GM23338 (cell line): Measurements from ENCODE around the gene KLHL17. TPM values are rescaled to one million over a fixed set of nuclear protein-coding genes. Genes with fewer than 3 reads are reported as not detected.

Experiments used
- ATAC-seq: fragments of 200-7000 bp; cut with Tn5 transposase; 3 replicates; pipeline ENCODE4 v1.9.1; 2020
- DNase-seq: peaks from one replicate; pipeline ENCODE4 v3.0.0-alpha.2; 2015; ENCODE audit warnings: low spot score
- H2AFZ ChIP-seq: fragments of 200-600 bp; sonication (generic); 2 replicates; pipeline ENCODE4 v1.8.0; 2016; ENCODE audit warnings: antibody characterized with exemption, mild to moderate bottlenecking, moderate library complexity
- H3F3A ChIP-seq: fragments of 200-600 bp; sonication (generic); replicated peaks from 2 replicates; pipeline ENCODE4 v1.8.0; 2017; ENCODE audit warnings: antibody characterized with exemption, mixed run types, low read depth
- H3K27ac ChIP-seq: fragments of 200-600 bp; sonication (generic); 2 replicates; pipeline ENCODE4 v1.6.1; 2016; ENCODE audit warnings: low read depth
- H3K27me3 ChIP-seq: fragments of 200-600 bp; sonication (generic); 2 replicates; pipeline ENCODE4 v1.8.0; 2016; ENCODE audit warnings: mild to moderate bottlenecking, mixed run types, moderate library complexity; ENCODE audit not compliant: insufficient read depth
- H3K36me3 ChIP-seq: fragments of 200-600 bp; sonication (generic); 2 replicates; pipeline ENCODE4 v1.8.0; 2016; ENCODE audit warnings: mild to moderate bottlenecking; ENCODE audit not compliant: insufficient read depth
- H3K4me1 ChIP-seq: fragments of 200-600 bp; sonication (generic); 2 replicates; pipeline ENCODE4 v1.8.0; 2016; ENCODE audit warnings: mild to moderate bottlenecking, moderate library complexity; ENCODE audit not compliant: insufficient read depth
- H3K4me2 ChIP-seq: fragments of 200-600 bp; sonication (generic); 2 replicates; pipeline ENCODE4 v1.7.1; 2017; ENCODE audit warnings: mixed run types
- H3K4me3 ChIP-seq: fragments of 200-600 bp; sonication (generic); 2 replicates; pipeline ENCODE4 v1.6.1; 2016; ENCODE audit warnings: mixed run types
- H3K79me2 ChIP-seq: fragments of 200-600 bp; sonication (generic); replicated peaks from 2 replicates; pipeline ENCODE4 v1.8.0; 2017; ENCODE audit warnings: mild to moderate bottlenecking; ENCODE audit not compliant: insufficient read depth
- H3K9me2 ChIP-seq: fragments of 200-600 bp; sonication (generic); 2 replicates; pipeline ENCODE4 v1.8.0; 2017; ENCODE audit not compliant: insufficient read depth
- H4K20me1 ChIP-seq: fragments of 200-600 bp; sonication (generic); replicated peaks from 2 replicates; pipeline ENCODE4 v1.8.0; 2017; ENCODE audit warnings: mild to moderate bottlenecking; ENCODE audit not compliant: insufficient read depth
- H3K27ac Mint-ChIP-seq: 2 replicates; pipeline ENCODE4 v1.8.0; 2020; ENCODE audit warnings: inconsistent platforms, mild to moderate bottlenecking, moderate library complexity, mixed read lengths
- H3K27me3 Mint-ChIP-seq: 3 replicates; pipeline ENCODE4 v1.8.0; 2022; ENCODE audit warnings: low read depth, mild to moderate bottlenecking, moderate library complexity, mixed read lengths, inconsistent platforms; ENCODE audit not compliant: insufficient read depth, poor library complexity
- H3K36me3 Mint-ChIP-seq: 3 replicates; pipeline ENCODE4 v1.8.0; 2021; ENCODE audit warnings: low read depth, mild to moderate bottlenecking, inconsistent platforms, moderate library complexity, mixed read lengths
- H3K4me1 Mint-ChIP-seq: 3 replicates; pipeline ENCODE4 v1.8.0; 2020; ENCODE audit warnings: mild to moderate bottlenecking, inconsistent platforms, mixed read lengths
- H3K4me3 Mint-ChIP-seq: 3 replicates; pipeline ENCODE4 v1.8.0; 2021; ENCODE audit warnings: moderate library complexity, mild to moderate bottlenecking, inconsistent platforms, mixed read lengths
- H3K9me3 Mint-ChIP-seq: 3 replicates; pipeline ENCODE4 v1.8.0; 2020; ENCODE audit warnings: moderate library complexity, mild to moderate bottlenecking, inconsistent platforms, mixed read lengths
- CREB1 ChIP-seq: fragments of 250-450 bp; sonication (Bioruptor Pico); IDR thresholded peaks from 2 replicates; pipeline ENCODE4 v1.5.0; 2020; ENCODE audit warnings: low read depth, mild to moderate bottlenecking, moderate library complexity
- CTCF ChIP-seq, 2 experiments: fragments of 200-600 bp in 1 of 2; sonication (generic) in 1 of 2; conservative IDR thresholded peaks; 2 replicates each; pipeline versions ENCODE4 v1.5.1 to v1.6.1; 2016 to 2017; ENCODE audit warnings: antibody characterized with exemption in 2 of 2, low read depth in 2 of 2, mild to moderate bottlenecking in 2 of 2, moderate library complexity in 1 of 2
- ETS1 ChIP-seq: IDR thresholded peaks from 2 replicates; pipeline ENCODE4 v1.6.1; 2016; ENCODE audit warnings: antibody characterized with exemption
- EZH2 ChIP-seq: fragments of 200-600 bp; sonication (generic); IDR thresholded peaks from one replicate; pipeline ENCODE4 v1.8.0; 2017; ENCODE audit warnings: antibody characterized with exemption, mild to moderate bottlenecking, low read depth; ENCODE audit not compliant: unreplicated experiment
- EZH2phosphoT487 ChIP-seq: fragments of 200-600 bp; sonication (generic); IDR thresholded peaks from one replicate; pipeline ENCODE4 v1.8.1; 2018; ENCODE audit warnings: antibody characterized with exemption; ENCODE audit not compliant: unreplicated experiment
- JUNB ChIP-seq: IDR thresholded peaks from one replicate; pipeline ENCODE4 v1.6.1; 2016; ENCODE audit warnings: antibody characterized with exemption; ENCODE audit not compliant: unreplicated experiment
- NANOG ChIP-seq: IDR thresholded peaks from 2 replicates; pipeline ENCODE4 v1.6.1; 2016; ENCODE audit warnings: antibody characterized with exemption, borderline replicate concordance
- POLR2AphosphoS5 ChIP-seq: IDR thresholded peaks from 2 replicates; pipeline ENCODE4 v1.6.1; 2016; ENCODE audit warnings: antibody characterized with exemption, low read depth
- REST ChIP-seq: IDR thresholded peaks from one replicate; pipeline ENCODE4 v1.6.1; 2018; ENCODE audit warnings: antibody characterized with exemption; ENCODE audit not compliant: unreplicated experiment
- STAT1 ChIP-seq: IDR thresholded peaks from one replicate; pipeline ENCODE4 v1.6.1; 2016; ENCODE audit warnings: antibody characterized with exemption; ENCODE audit not compliant: unreplicated experiment
- ZNF114 ChIP-seq: fragments of 250-450 bp; sonication (Bioruptor Pico); IDR thresholded peaks from 2 replicates; pipeline ENCODE4 v1.5.0; 2020; ENCODE audit warnings: mild to moderate bottlenecking, moderate library complexity
- ZNF331 ChIP-seq: fragments of 250-450 bp; sonication (Bioruptor Pico); IDR thresholded peaks from 2 replicates; pipeline ENCODE4 v1.5.0; 2020; ENCODE audit warnings: low read depth, mild to moderate bottlenecking, moderate library complexity
- ZNF462 ChIP-seq: fragments of 250-450 bp; sonication (Bioruptor Pico); IDR thresholded peaks from 2 replicates; pipeline ENCODE4 v1.5.0; 2020; ENCODE audit warnings: mild to moderate bottlenecking, moderate library complexity
- polyA plus RNA-seq: library from polyadenylated mRNA; unstranded; fragments of >200 nt; fragmentation: Nextera tagmentation; extraction: Ambion mirVana; gene quantifications from 2 replicates; pipeline ENCODE4 v1.2.1, GENCODE V29; 2016
- total RNA-seq: library from RNA; depleted of rRNA; stranded (reverse); fragments of >200 nt; shearing (Covaris generic); gene quantifications from 2 replicates; pipeline ENCODE4 v1.2.3, GENCODE V29; 2014

Gene KLHL17
- total and polyA plus RNA-seq, 2 experiments from 2014 or later, result 16.5 to 37.1 TPM

GRCh38 chr1:918843-919242 lies 41.5 kb upstream of the KLHL17 start:
- no peak for TF ChIP-seq JUNB
- no peak for TF ChIP-seq STAT1
- no peak for TF ChIP-seq POLR2AphosphoS5
- no peak for TF ChIP-seq ZNF462
- no peak for TF ChIP-seq ZNF114 (CRISPR knock-in tag)
- TF ChIP-seq ZNF331 (CRISPR knock-in tag), result no peak
- TF ChIP-seq EZH2phosphoT487, result no peak
- TF ChIP-seq REST, result no peak
- TF ChIP-seq CTCF (conservative IDR thresholded peaks at IDR 0.05; ENCODE audit: low read depth in 2 of 2), result no peak
- TF ChIP-seq ETS1, result no peak
- TF ChIP-seq CREB1 (CRISPR knock-in tag), result no peak
- TF ChIP-seq NANOG, result no peak
- TF ChIP-seq EZH2, result no peak
- Mint-ChIP-seq H3K4me3 (no peak overlapping the region), H3K27me3 (peaks cover 69% of the 10 kb centered on the region), H3K36me3 (no peaks in the 10 kb centered on the region), H3K9me3 (no peaks in the 10 kb centered on the region), H3K4me1 (peaks cover 17% of the 10 kb centered on the region), H3K27ac (no peak overlapping the region)
- Histone ChIP-seq H3K4me2 (no peak overlapping the region), H3K79me2 (no peaks in the 10 kb centered on the region), H3K27ac (no peak overlapping the region), H3K4me3 (no peak overlapping the region), H3K27me3 (peaks cover 82% of the 10 kb centered on the region), H2AFZ (no peak overlapping the region), H3K4me1 (peaks cover 6% of the 10 kb centered on the region; the same call in 1 of the 2 replicates), H3F3A (no peaks in the 10 kb centered on the region), H3K36me3 (no peaks in the 10 kb centered on the region), H3K9me2 (no peaks in the 10 kb centered on the region), H4K20me1 (no peaks in the 10 kb centered on the region; the same call in 1 of the 2 replicates)
- no peak for ATAC-seq
- DNase-seq, result no peak
